HG03103 (cell line): ENCODE measurements around the gene FAM13C.

Experiments
- ATAC-seq: cut with Tn5 transposase; IDR thresholded peaks from one replicate; pipeline ENCODE4 v1.9.1; 2021; ENCODE audit warnings: low read depth; ENCODE audit not compliant: unreplicated experiment

FAM13C gene

DNA sequence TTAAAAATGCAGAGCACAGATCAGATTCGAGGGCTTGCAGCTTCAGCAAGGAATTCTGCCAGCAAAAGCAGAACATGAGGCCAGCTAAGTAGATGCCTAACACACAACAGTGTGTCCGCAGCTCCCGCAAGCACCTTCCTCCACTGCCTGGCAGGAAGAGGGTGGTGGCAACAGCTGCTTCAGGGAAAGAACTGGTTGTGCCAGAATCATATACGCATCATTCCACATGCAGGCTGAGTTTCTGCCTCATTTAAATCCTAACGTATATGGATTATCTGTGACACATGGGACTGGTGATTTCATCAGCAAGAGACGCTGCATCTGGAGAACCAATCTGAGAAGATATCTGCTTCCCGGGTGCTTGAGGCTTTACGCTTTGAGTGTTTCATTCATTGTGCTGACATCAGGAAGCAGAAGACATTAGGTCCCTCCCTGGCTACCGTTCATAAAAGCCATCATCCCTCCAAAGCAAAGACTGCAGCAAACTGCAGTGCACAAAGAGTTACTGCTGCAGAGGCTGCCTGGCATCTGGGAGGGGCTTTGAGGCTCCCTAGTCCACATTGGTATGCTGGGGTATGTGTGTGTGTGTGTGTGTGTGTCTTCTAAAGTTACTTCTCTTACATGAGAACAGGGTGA lies 78.8 kb downstream of the FAM13C start:
- no peak for ATAC-seq

DNA sequence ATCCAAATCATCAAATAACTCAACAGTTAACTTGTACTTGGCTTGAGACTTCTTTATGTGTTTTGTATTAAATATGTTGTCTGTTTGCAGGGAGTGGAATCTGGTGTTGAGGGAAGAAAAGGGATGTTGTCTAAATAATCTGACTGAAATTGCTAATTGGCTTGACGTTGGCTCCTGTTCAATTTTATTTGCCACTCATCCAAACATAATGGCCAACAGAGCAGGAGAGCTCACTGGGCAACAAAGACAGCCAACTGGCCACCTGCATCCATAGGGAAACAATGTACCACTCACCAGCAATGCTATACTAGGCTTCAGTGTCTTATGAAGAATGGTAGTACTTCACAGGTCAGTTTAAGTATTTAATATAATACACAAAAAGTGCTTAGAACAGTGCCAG lies 80.5 kb downstream of the FAM13C start:
- no peak for ATAC-seq

GRCh38 chr10:59279991-59280505 lies 82.3 kb downstream of the FAM13C start:
- no peak for ATAC-seq

DNA sequence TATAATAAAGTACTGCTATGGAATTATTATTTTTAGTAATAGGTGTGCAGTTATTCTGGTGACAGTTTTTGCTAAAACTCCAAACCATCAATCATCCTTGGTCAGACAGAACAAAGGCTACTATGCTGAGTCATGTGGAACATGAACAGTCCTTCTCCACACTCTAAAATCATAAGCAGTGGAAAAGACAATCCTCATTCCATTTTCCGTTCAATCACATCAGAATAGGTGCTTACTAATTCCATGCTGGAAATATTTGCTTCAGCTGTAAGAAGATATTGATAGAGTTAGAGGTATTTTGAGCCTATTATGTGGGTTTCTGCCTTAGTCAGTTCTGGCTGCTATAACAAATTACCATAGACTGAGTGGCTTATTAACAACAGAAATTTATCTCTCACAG lies 82.9 kb downstream of the FAM13C start:
- no peak for ATAC-seq

- no peak for ATAC-seq
Measured at GRCh38 chr10:59276919-59277318, 85.4 kb downstream of the FAM13C start.

DNA sequence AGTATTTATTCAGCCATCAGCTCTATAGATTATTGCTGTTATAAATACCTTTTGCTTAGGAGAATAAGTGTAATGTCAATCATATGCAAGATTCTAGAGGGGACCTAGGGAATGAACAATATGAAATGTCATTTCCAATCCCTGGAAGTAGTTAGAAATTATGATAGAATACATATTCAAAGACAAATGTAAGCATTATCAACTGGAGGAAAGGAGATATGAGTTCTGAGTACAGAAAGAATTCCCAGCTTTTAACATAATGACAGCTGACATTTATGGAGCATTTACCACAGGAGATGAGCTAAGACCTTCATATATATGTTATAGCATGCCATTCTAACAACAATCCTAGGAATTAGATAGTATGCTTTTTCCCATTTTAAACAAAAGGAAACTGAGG lies 86.2 kb downstream of the FAM13C start:
- ATAC-seq: no peak

GRCh38 chr10:59273445-59273844 lies 88.9 kb downstream of the FAM13C start:
- ATAC-seq: no peak

- no peak for ATAC-seq
Measured at GRCh38 chr10:59272061-59272460, 90.3 kb downstream of the FAM13C start.

DNA sequence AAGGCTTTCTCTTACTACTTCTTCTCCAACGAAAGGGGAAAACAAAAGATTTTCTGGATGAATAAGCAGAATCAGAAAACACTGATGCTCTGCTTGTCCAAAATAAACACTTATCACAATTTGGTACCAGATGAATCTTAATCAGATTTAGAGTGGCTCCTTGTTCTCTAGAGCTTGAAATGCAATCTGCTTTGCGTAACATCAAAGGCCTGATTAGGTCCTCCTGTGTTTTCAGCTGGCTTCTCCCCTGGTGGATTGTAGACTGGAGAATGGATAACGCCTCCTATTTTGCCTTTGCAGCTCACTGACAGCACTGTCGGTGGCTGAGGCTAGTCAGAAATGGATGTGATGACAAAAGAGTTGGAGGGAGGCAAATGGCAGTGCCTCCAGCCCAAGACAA lies 91.2 kb downstream of the FAM13C start:
- ATAC-seq: no peak

- ATAC-seq: no peak
Measured at GRCh38 chr10:59270492-59270891, 91.9 kb downstream of the FAM13C start.

DNA sequence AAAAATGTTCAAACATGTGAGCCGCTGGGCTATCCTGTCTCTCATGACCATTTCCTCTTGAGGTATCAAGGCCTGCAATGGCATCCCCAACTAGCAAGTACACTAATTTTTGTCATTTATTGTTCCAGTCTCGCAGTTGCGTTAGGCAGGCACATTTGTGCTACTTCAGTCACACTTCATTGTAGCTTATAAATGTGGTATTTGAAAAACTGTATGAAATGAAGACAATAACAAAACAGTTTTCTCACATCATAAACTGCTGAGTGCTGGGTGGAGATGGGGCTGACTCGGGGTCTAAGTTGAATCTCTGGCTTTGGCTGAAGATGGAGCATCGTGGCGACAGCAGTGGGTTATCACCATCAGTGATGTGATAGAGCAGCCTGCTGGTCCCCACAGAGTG lies 92.7 kb downstream of the FAM13C start:
- ATAC-seq: no peak

GRCh38 chr10:59268460-59268859 lies 93.9 kb downstream of the FAM13C start:
- ATAC-seq: no peak

DNA sequence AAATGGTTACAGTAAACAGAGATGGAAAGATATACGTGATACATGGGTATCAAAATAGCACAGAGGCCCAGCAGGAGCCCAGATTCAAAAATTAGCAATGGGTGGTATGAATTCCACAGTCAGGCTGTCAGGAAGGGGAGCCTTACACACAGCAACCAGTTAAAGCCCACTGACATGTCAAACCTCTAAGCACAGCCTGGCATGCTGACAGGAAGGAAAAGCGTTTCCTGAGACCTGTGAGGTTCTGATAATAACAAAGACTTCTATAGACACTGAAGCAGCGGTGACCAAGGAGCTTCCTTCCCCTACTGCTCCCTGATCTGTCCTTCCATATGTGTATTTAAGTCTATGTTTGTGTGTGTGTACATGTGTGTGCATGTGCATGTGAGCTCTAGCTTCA lies 96.0 kb downstream of the FAM13C start:
- ATAC-seq: no peak

- ATAC-seq: no peak
Measured at GRCh38 chr10:59265141-59265540, 97.2 kb downstream of the FAM13C start.

DNA sequence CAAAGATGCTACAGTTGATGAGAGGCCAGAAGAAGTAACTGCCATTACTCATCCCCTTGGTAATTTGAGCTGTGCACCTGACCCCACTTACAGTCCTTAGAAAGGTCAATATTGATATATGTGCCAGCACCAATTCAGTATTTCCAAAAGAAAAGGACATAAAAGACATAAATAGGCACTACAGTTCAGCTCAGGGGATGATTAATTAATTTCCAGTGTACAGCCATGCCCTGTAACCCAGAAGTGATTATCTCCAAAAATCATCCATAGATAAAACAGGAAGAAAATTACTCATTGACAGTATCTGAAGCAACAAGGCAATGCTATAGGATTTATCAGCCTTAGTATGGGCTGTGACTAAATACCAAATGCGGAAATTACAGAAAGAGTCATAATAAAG lies 103.5 kb downstream of the FAM13C start:
- ATAC-seq: no peak

DNA sequence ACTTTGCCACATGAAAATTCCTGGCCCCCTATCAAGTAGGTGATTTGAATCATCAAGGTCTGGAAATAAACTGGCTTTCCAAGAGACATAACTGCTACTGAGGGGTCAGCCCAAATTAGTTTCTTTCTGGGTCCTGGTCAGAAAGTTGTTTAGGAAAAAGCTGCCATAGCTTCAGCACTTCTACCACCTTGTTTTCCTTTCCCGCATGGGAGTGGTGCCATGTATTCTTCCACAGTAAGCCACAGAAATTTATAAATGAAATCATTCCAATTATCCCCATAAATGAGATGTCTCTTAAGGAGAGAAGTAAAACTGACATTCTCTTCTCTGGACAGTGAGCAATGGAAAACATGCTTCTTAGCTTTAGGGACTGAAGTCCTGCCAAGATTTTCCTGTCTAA lies 105.1 kb downstream of the FAM13C start:
- no peak for ATAC-seq

DNA sequence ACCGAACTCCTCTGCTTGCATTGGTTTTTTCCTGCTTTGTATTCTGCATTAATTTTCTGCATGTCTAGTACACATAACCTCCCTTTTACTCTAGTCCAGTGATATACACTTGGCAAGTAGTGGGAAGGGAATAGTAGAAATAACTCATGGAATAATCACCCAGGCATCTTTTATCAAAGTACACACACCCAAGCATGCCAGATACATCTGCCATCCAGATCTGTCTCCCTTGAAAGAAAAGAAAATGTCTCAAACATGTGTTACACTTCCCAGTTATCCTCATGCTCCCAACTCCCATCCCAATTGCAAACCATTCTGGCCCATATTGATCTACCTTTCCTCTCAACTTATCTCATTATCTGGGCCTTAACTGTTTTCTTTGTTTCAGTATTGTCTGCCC lies 106.9 kb downstream of the FAM13C start:
- no peak for ATAC-seq

DNA sequence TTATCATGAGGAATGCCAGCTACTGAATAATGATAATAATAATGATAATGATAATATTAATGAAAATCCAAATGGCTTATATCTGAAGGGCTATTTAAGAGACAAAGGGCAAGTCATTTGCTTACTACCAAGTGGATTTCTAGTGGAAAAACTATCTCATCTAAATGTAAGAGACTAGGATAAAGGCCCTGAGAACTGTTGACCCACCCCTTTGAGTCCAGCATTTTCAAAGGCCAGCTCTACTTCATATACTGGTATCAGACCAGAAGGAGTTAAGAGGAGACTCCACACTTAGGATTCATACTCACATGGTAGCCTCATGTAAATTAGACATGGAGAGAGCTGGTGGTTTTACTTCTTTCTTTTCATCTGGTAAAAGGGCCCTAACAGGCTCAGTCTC lies 109.9 kb downstream of the FAM13C start:
- no peak for ATAC-seq

DNA sequence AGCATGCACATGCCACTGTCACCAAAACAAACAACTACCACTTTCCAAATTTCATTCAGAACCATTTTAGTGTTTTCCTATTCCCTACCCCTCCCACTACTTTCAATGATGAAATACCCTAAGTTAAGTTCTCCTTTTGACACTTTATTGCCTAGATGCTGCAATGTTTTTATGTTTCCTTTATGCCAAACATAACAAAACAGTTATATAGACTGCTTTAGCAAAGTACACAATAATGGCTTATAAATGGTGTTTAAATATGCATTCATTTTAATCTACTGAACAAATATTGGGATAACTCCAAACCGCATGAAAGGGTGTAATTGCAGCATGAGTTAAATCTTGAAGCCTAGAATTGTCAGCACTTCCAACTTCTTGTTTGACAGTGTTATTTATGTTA lies 116.7 kb downstream of the FAM13C start:
- ATAC-seq: no peak

DNA sequence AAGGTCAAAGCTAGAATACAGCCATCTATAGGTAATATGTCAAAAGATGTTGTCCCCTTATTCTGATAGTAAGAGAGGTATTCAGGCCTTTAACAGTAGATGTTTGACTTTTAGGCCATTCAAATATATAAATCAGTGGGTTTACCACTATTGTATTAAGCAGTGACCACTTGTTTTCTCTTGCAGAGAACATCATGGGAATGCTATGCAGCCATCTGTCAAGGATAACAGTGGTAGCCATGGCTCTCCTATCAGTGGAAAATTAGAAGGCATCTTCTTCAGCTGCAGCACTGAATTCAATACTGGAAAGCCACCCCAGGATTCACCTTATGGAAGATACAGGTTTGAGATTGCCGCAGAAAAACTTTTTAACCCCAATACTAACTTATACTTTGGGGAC lies 117.5 kb downstream of the FAM13C start:
- no peak for ATAC-seq

DNA sequence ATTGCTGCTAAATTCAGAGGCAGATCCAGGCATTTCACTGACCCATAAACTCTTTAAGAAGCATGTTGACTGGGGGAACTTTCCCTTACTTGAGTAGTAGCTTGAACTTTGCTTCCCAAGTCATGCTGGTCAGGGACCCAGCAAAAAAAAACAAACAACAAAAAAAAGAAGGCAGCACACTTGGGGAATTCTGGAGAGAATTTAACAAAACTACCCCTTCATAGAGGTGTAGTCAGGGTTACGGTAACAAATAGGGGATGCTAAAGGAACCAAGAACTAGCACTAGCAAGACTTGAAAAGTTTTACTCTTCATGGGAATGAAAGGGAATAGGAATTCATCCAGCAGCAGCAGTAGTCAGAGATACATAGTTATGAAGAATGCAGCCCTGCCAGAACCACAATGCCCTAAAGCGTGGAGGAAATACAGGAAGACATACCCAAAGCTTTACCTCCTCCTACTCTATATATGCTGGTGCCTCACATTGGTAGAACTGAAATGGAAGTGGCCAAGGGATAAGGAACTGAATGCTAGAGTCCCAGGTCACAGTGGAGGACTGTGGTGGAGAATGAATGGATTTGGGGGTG lies 118.6 kb downstream of the FAM13C start:
- no peak for ATAC-seq

DNA sequence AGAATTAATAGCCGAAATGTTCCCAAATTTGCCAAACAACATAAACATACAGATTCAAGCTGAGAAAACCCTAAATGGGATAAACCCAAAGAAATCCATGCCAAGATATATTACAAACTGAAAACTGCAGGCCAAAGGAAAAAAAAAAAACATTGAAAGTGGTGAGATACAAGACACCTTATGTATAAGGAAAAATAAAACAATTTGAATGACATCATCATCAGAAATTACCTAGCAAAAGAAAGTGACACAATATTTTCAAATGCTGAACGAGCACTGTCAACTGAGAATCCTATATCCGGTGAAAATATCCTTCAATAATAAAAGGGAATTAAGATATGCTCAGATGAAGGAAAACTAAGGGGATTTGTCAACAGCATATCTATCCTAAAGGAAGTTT lies 119.4 kb downstream of the FAM13C start:
- ATAC-seq: no peak

DNA sequence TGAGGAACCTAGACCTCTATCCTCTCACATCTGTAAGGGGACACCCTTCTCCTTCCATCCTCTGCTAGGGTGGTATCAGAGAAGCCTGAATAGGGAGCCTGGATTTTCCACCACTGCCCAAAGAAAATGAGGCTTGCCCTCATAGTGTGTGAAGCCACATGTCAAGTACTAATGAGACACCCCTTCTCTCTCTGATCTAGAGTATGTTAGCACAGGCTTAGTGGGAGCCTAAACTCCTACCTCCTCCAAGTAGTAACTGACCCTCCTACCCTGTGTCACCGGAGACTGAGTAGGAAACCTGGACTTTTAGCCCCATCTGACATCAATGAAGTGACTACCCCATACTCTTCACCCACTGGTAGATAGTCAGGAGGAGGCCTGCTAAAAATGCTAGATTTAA lies 120.3 kb downstream of the FAM13C start:
- no peak for ATAC-seq
